Heart left ventricle (tissue), 16 donors: ENCODE measurements around the gene ALAD. TPM values are rescaled to one million over a fixed set of nuclear protein-coding genes. Genes with fewer than 3 reads are reported as not detected.

ENCODE experiments used
- ATAC-seq, 4 donors: fragments of 200-7000 bp; cut with Tn5 transposase; one replicate each; pipeline ENCODE4 v1.9.1; 2020 to 2022; ENCODE audit warnings: moderate library complexity in 4 of 4, mild to moderate bottlenecking in 3 of 4, moderate number of reproducible peaks in 1 of 4
- DNase-seq, 5 donors: peaks; one replicate each; pipeline ENCODE4 v3.0.0-alpha.2; 2020
- H3K27ac ChIP-seq, 12 donors: fragments of 200-600 bp; sonication (generic) in 4 of 12; one replicate each; pipeline versions ENCODE4 v1.5.0 to v1.8.0; 2016 to 2022; ENCODE audit warnings: mild to moderate bottlenecking in 2 of 12
- H3K27me3 ChIP-seq, 9 donors: fragments of 200-600 bp; sonication (generic) in 2 of 9; one replicate each; pipeline versions ENCODE4 v1.5.1 to v1.8.0; 2016 to 2022; ENCODE audit warnings: mild to moderate bottlenecking in 3 of 9
- H3K36me3 ChIP-seq, 9 donors: fragments of 200-600 bp; sonication (generic) in 2 of 9; one replicate each; pipeline versions ENCODE4 v1.5.0 to v1.8.0; 2018 to 2022; ENCODE audit warnings: mild to moderate bottlenecking in 2 of 9
- H3K4me1 ChIP-seq, 12 donors: fragments of 200-600 bp; sonication (generic) in 4 of 12; one replicate each; pipeline versions ENCODE4 v1.5.0 to v1.8.0; 2016 to 2022; ENCODE audit warnings: mild to moderate bottlenecking in 3 of 12
- H3K4me3 ChIP-seq, 12 donors: fragments of 200-600 bp; sonication (generic) in 4 of 12; one replicate each; pipeline versions ENCODE4 v1.5.0 to v1.8.0; 2017 to 2022; ENCODE audit warnings: mild to moderate bottlenecking in 9 of 12, moderate library complexity in 4 of 12
- H3K9me3 ChIP-seq, 12 donors: fragments of 200-600 bp; sonication (generic) in 4 of 12; one replicate each; pipeline versions ENCODE4 v1.5.0 to v1.8.0; 2016 to 2022; ENCODE audit warnings: mild to moderate bottlenecking in 1 of 12
- CTCF ChIP-seq, 12 donors: fragments of 200-600 bp; sonication (generic) in 4 of 12; IDR thresholded peaks; one replicate each; pipeline versions ENCODE4 v1.5.0 to v1.8.0; 2018 to 2022; ENCODE audit warnings: antibody characterized with exemption in 12 of 12, mild to moderate bottlenecking in 5 of 12
- POLR2A ChIP-seq, 2 donors: fragments of 450-650 bp; IDR thresholded peaks; one replicate each; pipeline ENCODE4 v1.6.1; 2017; ENCODE audit warnings: antibody characterized with exemption in 2 of 2, mild to moderate bottlenecking in 2 of 2, moderate library complexity in 2 of 2
- WGBS, 4 donors: extraction: QIAGEN DNeasy Blood & Tissue Kit in 2 of 4; methylation state at CpG; one replicate each; pipeline versions ENCODE4 v1.1.5 to v1.1.7; 2013 to 2018; 5-methylcytosine and 5-hydroxymethylcytosine counted together
- intact Hi-C, 10 donors: fragments of 100-400 bp; cut with DNase I; formaldehyde crosslinking; loops; one replicate each; pipeline versions ENCODE4 v1.11.1 to v1.14.2; 2022
- polyA plus RNA-seq, 2 donors: library from polyadenylated mRNA; stranded (reverse); fragments of 200-250 nt; gene quantifications; one replicate each; pipeline ENCODE4 v1.2.3, GENCODE V29; 2013
- total RNA-seq, 9 donors: library from RNA; depleted of rRNA in 2 of 9; stranded (reverse); fragments of >200 nt in 2 of 9; fragmentation: NEBNext Ultra II Directional in 3 of 9; extraction: Animal tissue kit (Norgen Biotek cat#: 25700) in 3 of 9; gene quantifications; one replicate each; pipeline versions ENCODE4 v1.1.0 to v1.2.4, GENCODE V29; 2016 to 2023
- donor health status: ischemic (EF 13 %, LVEDD 7.1; RV severe dilation, severe dysfunction).
- donor health status: healthy with polysubstance abuse.
- donor health status: DM: no; HTN: yes; CAD: no.
- donor health status: DM: no; HTN: no; CAD: no.
- donor health status: ischemic (EF 25% LVEDD 6.9; RV normal size, moderate dysfunction).
- donor health status: ischemic (EF 25% LVEDD 5.7; RV mildly dilated, moderate dysfunction).
- donor health status: healthy.
- donor health status: DM: yes; HTN: yes; CAD: no.
- donor health status: ischemic (EF 35%, LVEDD 5.7; RV mildly dilated, moderate dysfunction).
- donor health status: nonischemic (EF 11% LVEDD 7.7; RV severe dilation, severe dysfunction).
- donor health status: DM: yes; HTN: yes; CAD: no.
- donor health status: PGD.
- donor health status: ischemic (EF 29% LVEDD 5.4; RV normal size, mild dysfunction).
- donor health status: nonischemic (EF 23%, LVEDD 6.1; RV moderate dilation, normal function).

The ALAD gene
- total and polyA plus RNA-seq, 11 donors: 39.8 to 153 (median 85.6) TPM

GRCh38 chr9:113390192-113390960, 10.7 kb downstream of the ALAD start:
- peak in 1 of 4 donors; percentile 21 for ATAC-seq
- Histone ChIP-seq H3K27me3 (no peaks in the 10 kb centered on the region), H3K27ac (no peak overlapping the region), H3K4me3 (no peak overlapping the region), H3K36me3 (peaks cover 3 to 92% (median 65%) of the 10 kb centered on the region in 9 donors), H3K9me3 (no peaks in the 10 kb centered on the region), H3K4me1 (no peaks in the 10 kb centered on the region)
- TF ChIP-seq CTCF (IDR thresholded peaks at IDR 0.05) (no peak), POLR2A (IDR thresholded peaks at IDR 0.05) (no peak)
- intact Hi-C loops: loop anchor here in 1 of 10 donors (10.0 kb wide), 1 partner anchor 46 kb away; the partner anchor contains the start of genes BSPRY and WDR31
- DNase-seq: no peak
- 92 to 96% (median 95%) methylated on average over 12 to 17 of the region's 17 CpGs for WGBS, 4 donors

- DNase-seq (no peak), ATAC-seq (no peak)
- Histone ChIP-seq H3K4me1 (no peaks in the 10 kb centered on the region), H3K36me3 (peaks cover 3 to 85% (median 62%) of the 10 kb centered on the region in 9 donors), H3K27me3 (no peaks in the 10 kb centered on the region), H3K4me3 (no peak overlapping the region), H3K9me3 (no peaks in the 10 kb centered on the region), H3K27ac (no peak overlapping the region)
- intact Hi-C loops: no loop called here
- TF ChIP-seq POLR2A (IDR thresholded peaks at IDR 0.05): no peak
- TF ChIP-seq CTCF (IDR thresholded peaks at IDR 0.05): no peak
- WGBS, 4 donors: 88 to 96% (median 92%) methylated on average over 9 to 11 of the region's 11 CpGs
Measured at GRCh38 chr9:113389451-113389850, 11.6 kb downstream of the ALAD start.

GRCh38 chr9:113388833-113389232, 12.3 kb downstream of the ALAD start:
- Histone ChIP-seq H3K9me3 (no peaks in the 10 kb centered on the region), H3K27ac (no peak overlapping the region), H3K36me3 (peaks cover 3 to 79% (median 62%) of the 10 kb centered on the region in 9 donors), H3K4me1 (no peaks in the 10 kb centered on the region), H3K4me3 (no peak overlapping the region), H3K27me3 (no peaks in the 10 kb centered on the region)
- no peak for TF ChIP-seq CTCF (IDR thresholded peaks at IDR 0.05)
- no peak for TF ChIP-seq POLR2A (IDR thresholded peaks at IDR 0.05)
- ATAC-seq (no peak), DNase-seq (no peak)
- intact Hi-C loops: no loop called here
- WGBS, 4 donors: 90 to 99% (median 92%) methylated on average over 10 to 13 of the region's 13 CpGs

GRCh38 chr9:113387560-113388230, 13.4 kb downstream of the ALAD start:
- H3K36me3 ChIP-seq: peaks cover 3 to 70% (median 60%) of the 10 kb centered on the region in 9 donors
- no peaks in the 10 kb centered on the region for H3K27me3 ChIP-seq
- H3K4me3 ChIP-seq: no peak overlapping the region
- 77 to 92% (median 86%) methylated on average over 8 to 9 of the region's 9 CpGs for WGBS, 4 donors
- no peaks in the 10 kb centered on the region for H3K9me3 ChIP-seq
- intact Hi-C loops: no loop called here
- H3K4me1 ChIP-seq: no peaks in the 10 kb centered on the region
- ATAC-seq (no peak), DNase-seq (no peak)
- H3K27ac ChIP-seq: no peak overlapping the region
- TF ChIP-seq POLR2A (IDR thresholded peaks at IDR 0.05) (no peak), CTCF (IDR thresholded peaks at IDR 0.05) (no peak)
